ENCODE measurements around the gene HOXB3. TPM values are rescaled to one million over a fixed set of nuclear protein-coding genes. Genes with fewer than 3 reads are reported as not detected.

The HOXB3 gene
- total RNA-seq, 1 experiment from 2014 or later, result not detected

GRCh38 chr17:48588528-48588927 lies 1.5 kb downstream of the HOXB3 start:
- Histone ChIP-seq H3K23me2 (ENCODE audit: insufficient read length, low read depth, low read length, poor library complexity, severe bottlenecking) (peaks cover 3% of the 10 kb centered on the region), H3K14ac (ENCODE audit: insufficient read depth, low read length) (no peak overlapping the region), H3K79me1 (ENCODE audit: insufficient read depth, low read depth, low read length, poor library complexity, severe bottlenecking) (no peaks in the 10 kb centered on the region), H3K56ac (ENCODE audit: insufficient read length, low read depth, low read length) (no peak overlapping the region), H2BK20ac (ENCODE audit: low read depth, low read length, poor library complexity, severe bottlenecking) (no peak overlapping the region), H3K9me3 (ENCODE audit: control insufficient read depth, low read depth, low read length) (no peaks in the 10 kb centered on the region), H4K8ac (replicated peaks; ENCODE audit: insufficient read length, low read depth, low read length) (no peak overlapping the region), H3K4me2 (ENCODE audit: insufficient read depth, insufficient read length, low read length) (no peak overlapping the region), H4K91ac (ENCODE audit: insufficient read length, low read depth, low read length) (no peak overlapping the region), H3K4me1 (ENCODE audit: insufficient read depth, low read length) (no peaks in the 10 kb centered on the region), H3T11ph (ENCODE audit: low read length) (no peak overlapping the region), H2BK5ac (ENCODE audit: insufficient read length, low read length) (no peak overlapping the region), H2BK12ac (ENCODE audit: insufficient read length, low read depth, low read length) (no peak overlapping the region), H3K9ac (ENCODE audit: extremely low read depth, insufficient read length, low read length) (no peak overlapping the region), H3K4ac (ENCODE audit: low read depth, low read length) (no peak overlapping the region), H2BK120ac (ENCODE audit: low read depth, low read length, poor library complexity, severe bottlenecking) (no peak overlapping the region), H3K27ac (ENCODE audit: insufficient read length, low read depth, low read length) (no peak overlapping the region), H4K5ac (ENCODE audit: insufficient read length, low read depth, low read length) (no peak overlapping the region), H2AFZ (ENCODE audit: low read length) (no peak overlapping the region), H3K79me2 (ENCODE audit: insufficient read depth, low read length) (no peaks in the 10 kb centered on the region), H3K27me3 (ENCODE audit: insufficient read depth, low read length) (peaks cover 100% of the 10 kb centered on the region), H3K23ac (ENCODE audit: insufficient read length, low read depth, low read length) (no peak overlapping the region), H2AK5ac (ENCODE audit: insufficient read length, low read length) (no peak overlapping the region), H3K18ac (ENCODE audit: insufficient read length, low read depth, low read length) (no peak overlapping the region), H2BK15ac (ENCODE audit: low read depth, low read length) (no peak overlapping the region), H4K20me1 (ENCODE audit: control insufficient read depth, insufficient read depth, insufficient read length) (no peaks in the 10 kb centered on the region)
- Mint-ChIP-seq H3K27ac (no peak overlapping the region), H3K4me3 (no peak overlapping the region), H3K36me3 (ENCODE audit: insufficient read depth in 1 of 3, low read depth in 3 of 3) (no peaks in the 10 kb centered on the region; a peak in 1 of 7 replicates), H3K4me1 (peaks cover 13 to 27% of the 10 kb centered on the region in 2 experiments), H3K9me3 (peaks cover 7 to 14% of the 10 kb centered on the region in 2 experiments; a peak in 3 of 5 replicates), H3K27me3 (ENCODE audit: low read depth) (peaks cover 100% of the 10 kb centered on the region)
- no peak for TF ChIP-seq CTCF (conservative IDR thresholded peaks at IDR 0.05)
- WGBS (ENCODE audit: extremely low coverage, insufficient read length, low lambda C conversion rate), result no CpG with 5 or more reads among the region's 2 CpGs
- no peak for DNase-seq
